ENCODE data around the gene PTGR2. TPM values are rescaled to one million over a fixed set of nuclear protein-coding genes. Genes with fewer than 3 reads are reported as not detected.

The PTGR2 gene
- total RNA-seq, 1 experiment from 2014 or later, result 17.1 TPM

- Histone ChIP-seq H3K27me3 (ENCODE audit: control insufficient read depth, insufficient read depth, low read length) (no peaks in the 10 kb centered on the region), H3K27ac (ENCODE audit: low read length) (no peak overlapping the region; the same call in 1 of the 2 replicates), H3K36me3 (ENCODE audit: control insufficient read depth, insufficient read depth, low read length) (no peaks in the 10 kb centered on the region; the same call in 1 of the 2 replicates), H3K4me1 (ENCODE audit: control insufficient read depth, insufficient read depth, low read length) (no peaks in the 10 kb centered on the region), H3K9me3 (ENCODE audit: control insufficient read depth, insufficient read depth, low read depth, low read length) (no peaks in the 10 kb centered on the region), H3K4me3 (ENCODE audit: low read depth in 2 of 2, low read length in 2 of 2) (no peak overlapping the region)
- intact Hi-C loops (cut with micrococcal nuclease; ENCODE audit: unreplicated experiment) (no loop called here), in situ Hi-C loops (cut with HindIII; ENCODE audit: low pct_unique_long_range_greater_than_20kb, low sequenced_read_pairs) (no loop called here)
- ChIA-PET CTCF (no interaction called here), POLR2A (no interaction called here)
- BruUV-seq (replicated peaks), result no TSS peak
- no peak for ATAC-seq
- no peak for TF ChIP-seq POLR2AphosphoS5 (IDR thresholded peaks at IDR 0.05; ENCODE audit: low read depth, low read length)
- TF ChIP-seq TCF7L2 (IDR thresholded peaks at IDR 0.05; ENCODE audit: low read depth, low read length), result no peak
- no peak for TF ChIP-seq REST (IDR thresholded peaks at IDR 0.05; ENCODE audit: insufficient read depth in 1 of 2, low read depth in 2 of 2, low read length in 1 of 2)
- no peak for TF ChIP-seq CTCF (IDR thresholded peaks at IDR 0.05)
- TF ChIP-seq SIN3A (IDR thresholded peaks at IDR 0.05; ENCODE audit: borderline replicate concordance, insufficient read depth, low read depth, low read length), result no peak
- DNase-seq (ENCODE audit: low read depth, low spot score), result no peak
These were observed 7.5 kb downstream of the PTGR2 start for GRCh38 chr14:73859145-73859544.

- no peak for TF ChIP-seq TCF7L2 (IDR thresholded peaks at IDR 0.05; ENCODE audit: low read depth, low read length)
- TF ChIP-seq CTCF (IDR thresholded peaks at IDR 0.05), result no peak
- TF ChIP-seq REST (IDR thresholded peaks at IDR 0.05; ENCODE audit: insufficient read depth in 1 of 2, low read depth in 2 of 2, low read length in 1 of 2), result no peak
- no peak for TF ChIP-seq POLR2AphosphoS5 (IDR thresholded peaks at IDR 0.05; ENCODE audit: low read depth, low read length)
- TF ChIP-seq SIN3A (IDR thresholded peaks at IDR 0.05; ENCODE audit: borderline replicate concordance, insufficient read depth, low read depth, low read length), result no peak
- no peak for ATAC-seq
- intact Hi-C loops (cut with micrococcal nuclease; ENCODE audit: unreplicated experiment), result no loop called here
- Histone ChIP-seq H3K27ac (ENCODE audit: low read length) (no peak overlapping the region; the same call in 1 of the 2 replicates), H3K4me3 (ENCODE audit: low read depth in 2 of 2, low read length in 2 of 2) (no peak overlapping the region), H3K9me3 (ENCODE audit: control insufficient read depth, insufficient read depth, low read depth, low read length) (no peaks in the 10 kb centered on the region), H3K36me3 (ENCODE audit: control insufficient read depth, insufficient read depth, low read length) (no peaks in the 10 kb centered on the region; the same call in 1 of the 2 replicates), H3K27me3 (ENCODE audit: control insufficient read depth, insufficient read depth, low read length) (no peaks in the 10 kb centered on the region), H3K4me1 (ENCODE audit: control insufficient read depth, insufficient read depth, low read length) (no peaks in the 10 kb centered on the region)
- in situ Hi-C loops (cut with HindIII; ENCODE audit: low pct_unique_long_range_greater_than_20kb, low sequenced_read_pairs), result no loop called here
- ChIA-PET POLR2A (no interaction called here), CTCF (no interaction called here)
- BruUV-seq (replicated peaks), result no TSS peak
- no peak for DNase-seq (ENCODE audit: low read depth, low spot score)
These were observed 9.4 kb downstream of the PTGR2 start for GRCh38 chr14:73861073-73861472.
